HG03103 (cell line): ENCODE measurements around the gene MCAT.

Experiments used
- ATAC-seq: cut with Tn5 transposase; IDR thresholded peaks from one replicate; pipeline ENCODE4 v1.9.1; 2021; ENCODE audit warnings: low read depth; ENCODE audit not compliant: unreplicated experiment

Gene MCAT

GRCh38 chr22:43098356-43098755 lies 44.8 kb downstream of the MCAT start:
- ATAC-seq, result no peak

GRCh38 chr22:43096420-43096819 lies 46.8 kb downstream of the MCAT start:
- no peak for ATAC-seq

GRCh38 chr22:43094551-43094950 lies 48.6 kb downstream of the MCAT start:
- ATAC-seq, result no peak

GRCh38 chr22:43094085-43094484 lies 49.1 kb downstream of the MCAT start:
- no peak for ATAC-seq

- no peak for ATAC-seq
Measured at GRCh38 chr22:43092085-43092484, 51.1 kb downstream of the MCAT start.

GRCh38 chr22:43090130-43090789 lies 52.9 kb downstream of the MCAT start:
- ATAC-seq, result no peak

- peak; percentile 66 for ATAC-seq
Measured at GRCh38 chr22:43088984-43089717, 54.0 kb downstream of the MCAT start, which contains the start of gene TTLL1. TSS of gene TTLL1 (minus strand) at chr22:43089391. CDS start at chr22:43075586, 13,805 bp downstream.

- no peak for ATAC-seq
Measured at GRCh38 chr22:43088627-43088983, 54.6 kb downstream of the MCAT start.

GRCh38 chr22:43085658-43086606 lies 57.3 kb downstream of the MCAT start:
- no peak for ATAC-seq
